ENCODE results near the gene EVL. TPM values are rescaled to one million over a fixed set of nuclear protein-coding genes. Genes with fewer than 3 reads are reported as not detected.

EVL gene
- total RNA-seq, 1 donor from 2014 or later: 157 TPM

DNA sequence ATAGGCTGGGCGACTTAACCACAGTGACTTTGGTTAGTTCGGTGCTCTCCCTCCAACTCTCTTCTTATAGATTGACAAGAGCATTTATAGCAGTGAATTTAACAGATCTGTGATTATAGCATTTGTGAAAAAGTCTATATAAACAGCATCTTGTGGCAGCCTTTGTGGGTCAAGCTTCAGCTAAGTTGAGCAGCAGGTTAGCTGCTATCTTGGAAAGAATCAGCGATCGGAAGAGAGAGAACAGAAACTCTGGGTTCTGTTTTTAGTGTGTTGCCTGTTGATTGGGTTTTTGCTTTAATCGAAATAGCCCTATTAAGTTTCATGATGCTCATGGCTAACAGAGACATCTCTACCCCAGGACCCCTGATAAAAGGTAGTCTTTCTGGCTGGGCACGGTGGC lies 20.2 kb downstream of the EVL start:
- TF ChIP-seq, protein P1, sequence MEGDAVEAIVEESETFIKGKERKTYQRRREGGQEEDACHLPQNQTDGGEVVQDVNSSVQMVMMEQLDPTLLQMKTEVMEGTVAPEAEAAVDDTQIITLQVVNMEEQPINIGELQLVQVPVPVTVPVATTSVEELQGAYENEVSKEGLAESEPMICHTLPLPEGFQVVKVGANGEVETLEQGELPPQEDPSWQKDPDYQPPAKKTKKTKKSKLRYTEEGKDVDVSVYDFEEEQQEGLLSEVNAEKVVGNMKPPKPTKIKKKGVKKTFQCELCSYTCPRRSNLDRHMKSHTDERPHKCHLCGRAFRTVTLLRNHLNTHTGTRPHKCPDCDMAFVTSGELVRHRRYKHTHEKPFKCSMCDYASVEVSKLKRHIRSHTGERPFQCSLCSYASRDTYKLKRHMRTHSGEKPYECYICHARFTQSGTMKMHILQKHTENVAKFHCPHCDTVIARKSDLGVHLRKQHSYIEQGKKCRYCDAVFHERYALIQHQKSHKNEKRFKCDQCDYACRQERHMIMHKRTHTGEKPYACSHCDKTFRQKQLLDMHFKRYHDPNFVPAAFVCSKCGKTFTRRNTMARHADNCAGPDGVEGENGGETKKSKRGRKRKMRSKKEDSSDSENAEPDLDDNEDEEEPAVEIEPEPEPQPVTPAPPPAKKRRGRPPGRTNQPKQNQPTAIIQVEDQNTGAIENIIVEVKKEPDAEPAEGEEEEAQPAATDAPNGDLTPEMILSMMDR (IDR thresholded peaks at IDR 0.05): no peak
- DNase-seq (ENCODE audit: extremely low spot score, unreplicated experiment): no peak
- H3K4me3 Mint-ChIP-seq (ENCODE audit: unreplicated experiment): no peak overlapping the region
- H3K36me3 Mint-ChIP-seq (ENCODE audit: unreplicated experiment): peaks cover 33% of the 10 kb centered on the region
- H3K9me3 Mint-ChIP-seq (ENCODE audit: unreplicated experiment): no peaks in the 10 kb centered on the region
- no peak overlapping the region for H3K27ac Mint-ChIP-seq (ENCODE audit: unreplicated experiment)
- peaks cover 17% of the 10 kb centered on the region for H3K4me1 Mint-ChIP-seq (ENCODE audit: unreplicated experiment)
- no peaks in the 10 kb centered on the region for H3K27me3 Mint-ChIP-seq (ENCODE audit: unreplicated experiment)

DNA sequence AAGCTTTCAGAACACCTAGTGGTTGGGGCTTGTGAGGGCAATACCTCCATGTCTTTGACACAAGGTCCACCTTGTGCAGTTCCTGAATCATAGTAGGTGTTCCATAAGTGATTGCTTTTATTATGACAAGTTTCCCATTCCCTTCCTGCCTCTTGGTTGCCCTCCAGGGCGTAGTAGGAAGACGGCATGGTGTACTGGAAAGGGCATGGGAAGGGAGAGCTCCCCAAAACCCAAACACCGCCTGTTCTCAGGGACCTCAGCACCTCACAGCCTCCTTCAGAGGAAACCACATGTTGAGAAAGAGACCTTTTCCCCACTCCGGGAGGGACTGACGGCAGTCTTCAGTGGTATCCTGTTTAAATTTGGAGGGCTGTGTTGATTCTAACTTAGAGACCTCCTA lies 21.1 kb downstream of the EVL start:
- no peak for DNase-seq (ENCODE audit: extremely low spot score, unreplicated experiment)
- Mint-ChIP-seq H3K4me3 (ENCODE audit: unreplicated experiment) (no peak overlapping the region), H3K9me3 (ENCODE audit: unreplicated experiment) (no peaks in the 10 kb centered on the region), H3K36me3 (ENCODE audit: unreplicated experiment) (peaks cover 37% of the 10 kb centered on the region), H3K27me3 (ENCODE audit: unreplicated experiment) (no peaks in the 10 kb centered on the region), H3K4me1 (ENCODE audit: unreplicated experiment) (peaks cover 11% of the 10 kb centered on the region), H3K27ac (ENCODE audit: unreplicated experiment) (no peak overlapping the region)
- TF ChIP-seq, protein P1 (IDR thresholded peaks at IDR 0.05): no peak

DNA sequence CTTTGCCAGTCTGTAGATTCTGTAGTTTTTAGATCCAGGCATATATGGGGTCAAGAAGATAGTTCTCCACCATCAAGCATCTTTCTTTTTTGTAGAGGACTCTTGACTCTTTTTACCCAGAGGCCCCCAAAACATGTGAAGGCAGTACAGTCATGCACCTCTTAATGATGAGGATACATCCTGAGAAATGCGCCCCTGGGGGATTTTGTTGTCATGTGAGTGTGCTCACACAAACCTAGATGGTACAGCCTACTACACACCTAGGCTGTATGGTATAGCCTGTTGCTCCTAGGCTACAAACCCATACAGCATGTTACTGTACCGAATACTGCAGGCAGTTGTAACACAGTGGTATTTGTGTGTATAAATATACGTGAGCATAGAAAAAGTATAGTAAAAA lies 23.0 kb downstream of the EVL start:
- no peaks in the 10 kb centered on the region for H3K27me3 Mint-ChIP-seq (ENCODE audit: unreplicated experiment)
- peaks cover 37% of the 10 kb centered on the region for H3K36me3 Mint-ChIP-seq (ENCODE audit: unreplicated experiment)
- H3K9me3 Mint-ChIP-seq (ENCODE audit: unreplicated experiment): no peaks in the 10 kb centered on the region
- DNase-seq (ENCODE audit: extremely low spot score, unreplicated experiment): no peak
- TF ChIP-seq, protein P1 (IDR thresholded peaks at IDR 0.05): no peak
- no peak overlapping the region for H3K4me3 Mint-ChIP-seq (ENCODE audit: unreplicated experiment)
- H3K4me1 Mint-ChIP-seq (ENCODE audit: unreplicated experiment): peaks cover 3% of the 10 kb centered on the region
- no peak overlapping the region for H3K27ac Mint-ChIP-seq (ENCODE audit: unreplicated experiment)

DNA sequence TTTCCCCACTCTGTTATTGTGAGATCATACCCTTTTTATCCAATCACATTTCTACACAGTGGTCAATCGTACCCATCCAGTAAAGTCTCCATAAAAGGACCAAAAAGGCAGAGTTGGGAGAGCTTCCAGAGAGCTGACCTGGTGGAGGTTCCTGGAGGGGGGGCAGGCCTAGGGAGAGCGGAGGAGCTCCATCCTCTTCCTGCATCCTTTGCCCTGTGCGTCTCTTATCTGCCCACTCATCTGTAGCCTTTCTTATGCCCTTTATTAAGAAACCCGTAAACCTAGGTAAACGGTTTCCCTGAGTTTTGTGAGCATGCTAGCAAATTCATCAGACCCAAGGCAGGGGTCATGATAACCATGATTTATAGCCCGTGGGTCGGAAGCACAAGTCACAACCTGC lies 26.2 kb downstream of the EVL start:
- H3K4me1 Mint-ChIP-seq (ENCODE audit: unreplicated experiment): peaks cover 5% of the 10 kb centered on the region

DNA sequence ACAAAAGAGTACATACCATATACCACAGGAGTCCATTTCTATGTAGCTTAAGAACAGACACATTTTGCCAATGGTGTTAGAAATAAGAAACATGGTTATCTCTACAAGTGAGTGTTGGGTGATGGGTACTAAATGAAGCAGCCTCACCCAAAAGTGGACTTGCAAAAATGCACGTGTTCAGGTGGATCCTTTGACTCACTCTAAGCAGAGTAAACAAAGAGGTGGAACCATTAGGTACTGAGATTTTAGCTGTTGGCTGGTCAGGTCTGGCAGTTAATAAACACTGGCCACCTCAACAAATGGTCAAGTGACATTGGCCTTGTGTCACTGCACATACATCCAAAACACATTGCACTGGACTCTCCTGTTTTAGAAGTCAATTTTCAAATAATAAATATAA lies 27.6 kb downstream of the EVL start:
- H3K4me3 Mint-ChIP-seq (ENCODE audit: unreplicated experiment): no peak overlapping the region
- H3K27me3 Mint-ChIP-seq (ENCODE audit: unreplicated experiment): no peaks in the 10 kb centered on the region
- peaks cover 19% of the 10 kb centered on the region for H3K4me1 Mint-ChIP-seq (ENCODE audit: unreplicated experiment)
- peaks cover 24% of the 10 kb centered on the region for H3K36me3 Mint-ChIP-seq (ENCODE audit: unreplicated experiment)
- TF ChIP-seq, protein P1 (IDR thresholded peaks at IDR 0.05): no peak
- H3K9me3 Mint-ChIP-seq (ENCODE audit: unreplicated experiment): no peaks in the 10 kb centered on the region
- no peak for DNase-seq (ENCODE audit: extremely low spot score, unreplicated experiment)
- H3K27ac Mint-ChIP-seq (ENCODE audit: unreplicated experiment): no peak overlapping the region

More for the DNA sequence above, 26.2 kb downstream of the EVL start:
- Mint-ChIP-seq H3K27ac (ENCODE audit: unreplicated experiment) (no peak overlapping the region), H3K36me3 (ENCODE audit: unreplicated experiment) (peaks cover 28% of the 10 kb centered on the region), H3K27me3 (ENCODE audit: unreplicated experiment) (no peaks in the 10 kb centered on the region), H3K4me3 (ENCODE audit: unreplicated experiment) (no peak overlapping the region), H3K9me3 (ENCODE audit: unreplicated experiment) (no peaks in the 10 kb centered on the region)
- TF ChIP-seq, protein P1 (IDR thresholded peaks at IDR 0.05): no peak
- no peak for DNase-seq (ENCODE audit: extremely low spot score, unreplicated experiment)

All from osteocyte (in vitro differentiated cells).